ENCODE measurements around the gene AQP10.

DNA sequence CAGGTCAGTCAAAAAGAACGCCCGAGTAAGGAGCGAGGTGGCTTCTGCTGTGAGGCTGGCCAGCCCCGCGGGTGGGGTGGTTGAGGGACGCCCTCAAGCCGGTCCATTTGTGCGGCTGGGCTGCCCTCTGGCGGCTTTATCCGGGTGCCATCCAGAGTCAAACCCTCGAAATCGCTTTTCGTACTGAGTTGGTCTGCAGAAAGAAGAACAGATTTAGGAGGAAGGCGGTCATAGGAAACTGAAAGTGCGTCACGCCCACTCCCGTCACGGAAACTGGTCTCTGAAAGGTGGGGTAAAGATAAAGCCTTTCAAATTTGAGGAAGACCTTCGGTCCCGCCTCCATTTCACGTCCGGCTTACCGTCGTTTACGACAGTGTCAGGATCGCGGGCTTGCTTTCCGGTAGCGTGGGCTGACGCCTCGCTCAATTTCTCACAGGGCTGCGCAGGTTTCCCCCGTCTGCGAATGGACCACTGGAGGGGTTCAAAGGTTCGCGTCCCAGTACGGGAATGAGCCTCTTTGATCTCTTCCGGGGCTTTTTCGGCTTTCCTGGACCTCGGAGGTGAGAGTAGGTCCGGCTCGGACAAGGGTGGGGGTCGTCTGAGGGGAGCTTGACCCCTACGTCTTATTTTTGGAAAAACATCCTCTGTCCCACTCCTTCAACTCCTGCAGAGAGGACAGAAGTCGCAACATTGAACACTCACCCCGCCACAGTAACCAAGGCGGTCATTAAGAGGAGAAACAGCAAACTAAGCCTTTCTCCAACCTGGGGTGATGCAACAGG is 48.5 kb upstream of the AQP10 start, which contains the start of gene HAX1:
- TF ChIP-seq, protein P1, sequence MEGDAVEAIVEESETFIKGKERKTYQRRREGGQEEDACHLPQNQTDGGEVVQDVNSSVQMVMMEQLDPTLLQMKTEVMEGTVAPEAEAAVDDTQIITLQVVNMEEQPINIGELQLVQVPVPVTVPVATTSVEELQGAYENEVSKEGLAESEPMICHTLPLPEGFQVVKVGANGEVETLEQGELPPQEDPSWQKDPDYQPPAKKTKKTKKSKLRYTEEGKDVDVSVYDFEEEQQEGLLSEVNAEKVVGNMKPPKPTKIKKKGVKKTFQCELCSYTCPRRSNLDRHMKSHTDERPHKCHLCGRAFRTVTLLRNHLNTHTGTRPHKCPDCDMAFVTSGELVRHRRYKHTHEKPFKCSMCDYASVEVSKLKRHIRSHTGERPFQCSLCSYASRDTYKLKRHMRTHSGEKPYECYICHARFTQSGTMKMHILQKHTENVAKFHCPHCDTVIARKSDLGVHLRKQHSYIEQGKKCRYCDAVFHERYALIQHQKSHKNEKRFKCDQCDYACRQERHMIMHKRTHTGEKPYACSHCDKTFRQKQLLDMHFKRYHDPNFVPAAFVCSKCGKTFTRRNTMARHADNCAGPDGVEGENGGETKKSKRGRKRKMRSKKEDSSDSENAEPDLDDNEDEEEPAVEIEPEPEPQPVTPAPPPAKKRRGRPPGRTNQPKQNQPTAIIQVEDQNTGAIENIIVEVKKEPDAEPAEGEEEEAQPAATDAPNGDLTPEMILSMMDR (IDR thresholded peaks at IDR 0.05; ENCODE audit: borderline replicate concordance, extremely low read depth, low read length, poor library complexity, severe bottlenecking) = peak; percentile 85
- no peak for TF ChIP-seq EZH2 (IDR thresholded peaks at IDR 0.05; ENCODE audit: borderline replicate concordance, low read depth, low read length, severe bottlenecking)

Data from DND-41 (cell line).